Left lobe of liver (tissue), 2 donors: ENCODE measurements around the gene CLECL1. TPM values are rescaled to one million over a fixed set of nuclear protein-coding genes. Genes with fewer than 3 reads are reported as not detected.
"Not testable (repeated sequence)": the region's sequence is repeated elsewhere in the genome, so short reads cannot be mapped to it uniquely, and the experiment has no call there.

Source experiments
- ATAC-seq: fragments of 200-7000 bp; cut with Tn5 transposase; one replicate; pipeline ENCODE4 v1.9.1; 2020; ENCODE audit warnings: mild to moderate bottlenecking, moderate library complexity
- DNase-seq: peaks from one replicate; pipeline ENCODE4 v3.0.0-alpha.2; 2020; ENCODE audit warnings: low spot score
- total RNA-seq: library from RNA; stranded (reverse); gene quantifications from one replicate; pipeline ENCODE4 v1.2.1, GENCODE V29; 2021
- donor health status: DM: no; HTN: no; CAD: no; lungs with moderate emphysema.
- donor health status: DM: no; HTN: yes; CAD: no.

Gene CLECL1
- total RNA-seq, 1 donor from 2014 or later: 0.38 TPM

GRCh38 chr12:9752145-9752933 is 19.4 kb upstream of the CLECL1 start:
- ATAC-seq (no peak), DNase-seq (no peak)

GRCh38 chr12:9751204-9752144 is 18.6 kb upstream of the CLECL1 start:
- peak; percentile 81 for ATAC-seq
- no peak for DNase-seq

- ATAC-seq (peak; percentile 93), DNase-seq (no peak)
Measured at GRCh38 chr12:9750276-9751203, 17.6 kb upstream of the CLECL1 start.

GRCh38 chr12:9749640-9750039 is 16.7 kb upstream of the CLECL1 start:
- ATAC-seq: no peak

GRCh38 chr12:9745199-9745598 is 12.3 kb upstream of the CLECL1 start:
- no peak for DNase-seq
- no peak for ATAC-seq

More at GRCh38 chr12:9749640-9750039, 16.7 kb upstream of the CLECL1 start:
- no peak for DNase-seq

- DNase-seq: no peak
- ATAC-seq: peak; percentile 27
Measured at GRCh38 chr12:9742661-9743060, 9.8 kb upstream of the CLECL1 start.

- ATAC-seq (no peak), DNase-seq (no peak)
Measured at GRCh38 chr12:9741726-9742125, 8.8 kb upstream of the CLECL1 start.

GRCh38 chr12:9740106-9740750 is 7.3 kb upstream of the CLECL1 start:
- ATAC-seq (no peak), DNase-seq (no peak)

- DNase-seq, ATAC-seq: not testable (repeated sequence)
Measured at GRCh38 chr12:9739404-9740105, 6.7 kb upstream of the CLECL1 start.

GRCh38 chr12:9738905-9739304 is 6.0 kb upstream of the CLECL1 start:
- not testable (repeated sequence) for DNase-seq, ATAC-seq

- ATAC-seq: no peak
- DNase-seq: no peak
Measured at GRCh38 chr12:9736936-9737705, 4.2 kb upstream of the CLECL1 start.

GRCh38 chr12:9735601-9736000 is 2.7 kb upstream of the CLECL1 start:
- ATAC-seq (no peak), DNase-seq (no peak)

- ATAC-seq: no peak
- no peak for DNase-seq
Measured at GRCh38 chr12:9731797-9732196, 1.1 kb downstream of the CLECL1 start.

GRCh38 chr12:9731393-9731792 is 1.5 kb downstream of the CLECL1 start:
- DNase-seq (no peak), ATAC-seq (no peak)

- ATAC-seq: no peak
Measured at GRCh38 chr12:9730591-9730990, 2.3 kb downstream of the CLECL1 start.

GRCh38 chr12:9730011-9730410 is 2.9 kb downstream of the CLECL1 start:
- no peak for ATAC-seq
- no peak for DNase-seq

More at GRCh38 chr12:9730591-9730990, 2.3 kb downstream of the CLECL1 start:
- no peak for DNase-seq

- DNase-seq (no peak), ATAC-seq (no peak)
Measured at GRCh38 chr12:9729082-9729481, 3.8 kb downstream of the CLECL1 start.

GRCh38 chr12:9727813-9728212 is 5.1 kb downstream of the CLECL1 start:
- ATAC-seq (no peak), DNase-seq (no peak)
